ENCODE results near the gene DDIT3.

The DDIT3 gene

GRCh38 chr12:57539134-57539768 is 18.9 kb upstream of the DDIT3 start:
- H3K27ac ChIP-seq (ENCODE audit: low read depth, low read length, poor library complexity, severe bottlenecking), result no peak overlapping the region
- no peak overlapping the region for H3K4me2 ChIP-seq (ENCODE audit: low read length)
- H3K9ac ChIP-seq (ENCODE audit: low read length), result no peak overlapping the region
- no peaks in the 10 kb centered on the region for H3K27me3 ChIP-seq (ENCODE audit: insufficient read depth, low read length)
- H3K4me3 ChIP-seq (ENCODE audit: low read depth, low read length, poor library complexity, severe bottlenecking), result no peak overlapping the region
- no peak overlapping the region for H2AFZ ChIP-seq (ENCODE audit: low read length)
- no peaks in the 10 kb centered on the region for H3F3A ChIP-seq (ENCODE audit: insufficient read depth, low read length)
- no peaks in the 10 kb centered on the region for H3K4me1 ChIP-seq (ENCODE audit: insufficient read depth, low read length, severe bottlenecking)
- no peaks in the 10 kb centered on the region for H3K79me2 ChIP-seq (ENCODE audit: insufficient read depth, low read length)
- peaks cover 47% of the 10 kb centered on the region; the same call in 1 of the 2 replicates for H3K36me3 ChIP-seq (ENCODE audit: insufficient read depth, low read length)
- no peaks in the 10 kb centered on the region for H3K9me3 ChIP-seq (ENCODE audit: low read length)
- TF ChIP-seq CTCF (IDR thresholded peaks at IDR 0.05; ENCODE audit: low read length), result no peak
- no peak for TF ChIP-seq EZH2 (IDR thresholded peaks at IDR 0.05; ENCODE audit: borderline replicate concordance, low read length)
- no peaks in the 10 kb centered on the region for H4K20me1 ChIP-seq (ENCODE audit: insufficient read depth, low read length)
- H3K9me2 ChIP-seq (ENCODE audit: low read depth, low read length), result no peaks in the 10 kb centered on the region

GRCh38 chr12:57536597-57536942 is 16.3 kb upstream of the DDIT3 start:
- Histone ChIP-seq H3K4me3 (ENCODE audit: low read depth, low read length, poor library complexity, severe bottlenecking) (no peak overlapping the region), H3K9me3 (ENCODE audit: low read length) (no peaks in the 10 kb centered on the region), H3K9me2 (ENCODE audit: low read depth, low read length) (no peaks in the 10 kb centered on the region), H3K27me3 (ENCODE audit: insufficient read depth, low read length) (no peaks in the 10 kb centered on the region), H3F3A (ENCODE audit: insufficient read depth, low read length) (no peaks in the 10 kb centered on the region), H3K9ac (ENCODE audit: low read length) (no peak overlapping the region), H3K79me2 (ENCODE audit: insufficient read depth, low read length) (no peaks in the 10 kb centered on the region), H3K27ac (ENCODE audit: low read depth, low read length, poor library complexity, severe bottlenecking) (no peak overlapping the region), H2AFZ (ENCODE audit: low read length) (no peak overlapping the region), H4K20me1 (ENCODE audit: insufficient read depth, low read length) (no peaks in the 10 kb centered on the region), H3K4me2 (ENCODE audit: low read length) (no peak overlapping the region), H3K4me1 (ENCODE audit: insufficient read depth, low read length, severe bottlenecking) (no peaks in the 10 kb centered on the region), H3K36me3 (ENCODE audit: insufficient read depth, low read length) (peaks cover 62% of the 10 kb centered on the region)
- no peak for TF ChIP-seq EZH2 (IDR thresholded peaks at IDR 0.05; ENCODE audit: borderline replicate concordance, low read length)

- Histone ChIP-seq H2AFZ (ENCODE audit: low read length) (no peak overlapping the region), H3K4me2 (ENCODE audit: low read length) (no peak overlapping the region), H3K27ac (ENCODE audit: low read depth, low read length, poor library complexity, severe bottlenecking) (no peak overlapping the region), H3K4me1 (ENCODE audit: insufficient read depth, low read length, severe bottlenecking) (no peaks in the 10 kb centered on the region), H3K36me3 (ENCODE audit: insufficient read depth, low read length) (peaks cover 61% of the 10 kb centered on the region), H3K27me3 (ENCODE audit: insufficient read depth, low read length) (no peaks in the 10 kb centered on the region), H3K9ac (ENCODE audit: low read length) (no peak overlapping the region), H3K9me3 (ENCODE audit: low read length) (no peaks in the 10 kb centered on the region), H3K9me2 (ENCODE audit: low read depth, low read length) (no peaks in the 10 kb centered on the region), H3F3A (ENCODE audit: insufficient read depth, low read length) (no peaks in the 10 kb centered on the region), H3K4me3 (ENCODE audit: low read depth, low read length, poor library complexity, severe bottlenecking) (no peak overlapping the region), H3K79me2 (ENCODE audit: insufficient read depth, low read length) (no peaks in the 10 kb centered on the region), H4K20me1 (ENCODE audit: insufficient read depth, low read length) (no peaks in the 10 kb centered on the region)
- TF ChIP-seq EZH2 (IDR thresholded peaks at IDR 0.05; ENCODE audit: borderline replicate concordance, low read length), result no peak
- no peak for TF ChIP-seq CTCF (IDR thresholded peaks at IDR 0.05; ENCODE audit: low read length)
These were observed 15.7 kb upstream of the DDIT3 start for GRCh38 chr12:57535764-57536596.
